ENCODE measurements around the gene MAD1L1.

MAD1L1 gene

GRCh38 chr7:2051707-2052656 lies 180.8 kb downstream of the MAD1L1 start:
- H4K20me1 ChIP-seq (ENCODE audit: insufficient read depth, low read length): peaks cover 20% of the 10 kb centered on the region
- H3K27me3 ChIP-seq (ENCODE audit: insufficient read depth, low read length, poor library complexity): no peaks in the 10 kb centered on the region
- H3K4me3 ChIP-seq (ENCODE audit: low read depth in 1 of 2, low read length in 2 of 2): no peak overlapping the region
- no peak overlapping the region for H2AFZ ChIP-seq (ENCODE audit: low read depth, low read length)
- H3K9ac ChIP-seq (ENCODE audit: low read depth, low read length): no peak overlapping the region
- H3K36me3 ChIP-seq (ENCODE audit: insufficient read depth, low read length): peaks cover 30% of the 10 kb centered on the region
- H3K27ac ChIP-seq (ENCODE audit: low read length): no peak overlapping the region
- no peak for TF ChIP-seq EZH2 (IDR thresholded peaks at IDR 0.05; ENCODE audit: borderline replicate concordance, low read depth, low read length, severe bottlenecking)
- TF ChIP-seq, protein P1, sequence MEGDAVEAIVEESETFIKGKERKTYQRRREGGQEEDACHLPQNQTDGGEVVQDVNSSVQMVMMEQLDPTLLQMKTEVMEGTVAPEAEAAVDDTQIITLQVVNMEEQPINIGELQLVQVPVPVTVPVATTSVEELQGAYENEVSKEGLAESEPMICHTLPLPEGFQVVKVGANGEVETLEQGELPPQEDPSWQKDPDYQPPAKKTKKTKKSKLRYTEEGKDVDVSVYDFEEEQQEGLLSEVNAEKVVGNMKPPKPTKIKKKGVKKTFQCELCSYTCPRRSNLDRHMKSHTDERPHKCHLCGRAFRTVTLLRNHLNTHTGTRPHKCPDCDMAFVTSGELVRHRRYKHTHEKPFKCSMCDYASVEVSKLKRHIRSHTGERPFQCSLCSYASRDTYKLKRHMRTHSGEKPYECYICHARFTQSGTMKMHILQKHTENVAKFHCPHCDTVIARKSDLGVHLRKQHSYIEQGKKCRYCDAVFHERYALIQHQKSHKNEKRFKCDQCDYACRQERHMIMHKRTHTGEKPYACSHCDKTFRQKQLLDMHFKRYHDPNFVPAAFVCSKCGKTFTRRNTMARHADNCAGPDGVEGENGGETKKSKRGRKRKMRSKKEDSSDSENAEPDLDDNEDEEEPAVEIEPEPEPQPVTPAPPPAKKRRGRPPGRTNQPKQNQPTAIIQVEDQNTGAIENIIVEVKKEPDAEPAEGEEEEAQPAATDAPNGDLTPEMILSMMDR (IDR thresholded peaks at IDR 0.05; ENCODE audit: borderline replicate concordance, extremely low read depth, low read length, poor library complexity, severe bottlenecking): no peak
- H3K9me3 ChIP-seq (ENCODE audit: insufficient read depth, low read length, severe bottlenecking): no peaks in the 10 kb centered on the region
- H3K79me2 ChIP-seq (ENCODE audit: insufficient read depth, low read length): peaks cover 7% of the 10 kb centered on the region; the same call in 1 of the 2 replicates
- DNase-seq (no peak), ATAC-seq (ENCODE audit: insufficient read depth, low read depth) (no peak)
- H3K4me2 ChIP-seq (ENCODE audit: insufficient read depth, low read length): no peak overlapping the region
- H3K4me1 ChIP-seq (ENCODE audit: insufficient read depth, low read length): no peaks in the 10 kb centered on the region

DNA sequence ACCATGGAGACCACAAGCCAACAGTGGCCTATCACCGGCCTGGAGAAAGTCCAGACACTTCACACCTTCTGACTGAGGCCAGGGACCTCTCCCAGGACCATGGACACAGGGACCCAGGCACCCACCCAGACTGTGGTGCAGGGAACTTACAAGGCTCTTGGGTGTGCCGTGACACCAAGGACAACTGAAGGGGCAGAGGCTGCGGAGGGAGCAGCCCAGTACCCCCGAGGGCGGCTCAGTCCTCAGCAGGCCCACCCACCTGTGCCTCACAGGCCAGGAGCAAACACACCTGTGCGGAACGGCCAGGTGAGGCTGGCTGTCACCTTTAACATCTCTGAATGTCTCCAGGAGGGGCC lies 182.3 kb downstream of the MAD1L1 start:
- no peak overlapping the region for H2AFZ ChIP-seq (ENCODE audit: low read depth, low read length)
- peaks cover 30% of the 10 kb centered on the region for H3K36me3 ChIP-seq (ENCODE audit: insufficient read depth, low read length)
- H3K79me2 ChIP-seq (ENCODE audit: insufficient read depth, low read length): peaks cover 7% of the 10 kb centered on the region; the same call in 1 of the 2 replicates
- no peak overlapping the region for H3K27ac ChIP-seq (ENCODE audit: low read length)
- no peaks in the 10 kb centered on the region for H3K4me1 ChIP-seq (ENCODE audit: insufficient read depth, low read length)
- no peak for DNase-seq
- H3K9me3 ChIP-seq (ENCODE audit: insufficient read depth, low read length, severe bottlenecking): no peaks in the 10 kb centered on the region
- no peak overlapping the region for H3K4me3 ChIP-seq (ENCODE audit: low read depth in 1 of 2, low read length in 2 of 2)
- TF ChIP-seq, protein P1 (IDR thresholded peaks at IDR 0.05; ENCODE audit: borderline replicate concordance, extremely low read depth, low read length, poor library complexity, severe bottlenecking): no peak
- no peak for TF ChIP-seq EZH2 (IDR thresholded peaks at IDR 0.05; ENCODE audit: borderline replicate concordance, low read depth, low read length, severe bottlenecking)
- ATAC-seq (ENCODE audit: insufficient read depth, low read depth): no peak
- peaks cover 24% of the 10 kb centered on the region for H4K20me1 ChIP-seq (ENCODE audit: insufficient read depth, low read length)
- H3K4me2 ChIP-seq (ENCODE audit: insufficient read depth, low read length): no peak overlapping the region
- H3K27me3 ChIP-seq (ENCODE audit: insufficient read depth, low read length, poor library complexity): no peaks in the 10 kb centered on the region
- no peak overlapping the region for H3K9ac ChIP-seq (ENCODE audit: low read depth, low read length)

DNA sequence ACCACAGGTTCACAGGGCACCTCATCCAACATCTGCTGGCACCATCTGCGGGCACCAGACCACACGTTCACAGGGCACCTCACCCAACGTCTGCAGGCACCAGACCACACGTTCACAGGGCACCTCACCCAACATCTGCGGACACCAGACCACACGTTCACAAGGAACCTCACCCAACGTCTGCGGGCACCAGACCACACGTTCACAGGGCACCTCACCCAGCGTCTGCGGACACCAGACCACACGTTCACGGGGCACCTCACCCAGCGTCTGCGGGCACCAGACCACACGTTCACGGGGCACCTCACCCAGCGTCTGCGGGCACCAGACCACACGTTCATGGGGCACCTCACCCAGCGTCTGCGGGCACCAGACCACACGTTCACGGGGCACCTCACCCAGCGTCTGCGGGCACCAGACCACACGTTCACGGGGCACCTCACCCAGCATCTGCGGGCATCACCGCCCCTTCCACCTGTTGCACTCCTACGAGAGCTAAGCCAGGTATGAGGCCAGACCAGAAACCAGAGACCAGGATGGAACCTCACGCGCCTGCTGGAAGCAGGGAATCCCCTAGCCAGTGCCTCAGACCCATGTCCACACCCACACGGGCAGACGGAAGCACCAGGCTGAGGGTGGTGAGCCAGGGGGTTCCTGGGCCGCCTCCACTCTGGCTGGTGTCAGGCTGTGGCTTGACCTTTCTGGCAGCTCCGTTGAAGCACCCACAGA lies 182.8 kb downstream of the MAD1L1 start:
- Histone ChIP-seq H3K4me3 (ENCODE audit: low read depth in 1 of 2, low read length in 2 of 2) (no peak overlapping the region), H4K20me1 (ENCODE audit: insufficient read depth, low read length) (peaks cover 24% of the 10 kb centered on the region), H2AFZ (ENCODE audit: low read depth, low read length) (no peak overlapping the region), H3K4me2 (ENCODE audit: insufficient read depth, low read length) (no peak overlapping the region), H3K27ac (ENCODE audit: low read length) (peak overlapping the region; percentile 36; the same call in 1 of the 2 replicates), H3K9ac (ENCODE audit: low read depth, low read length) (no peak overlapping the region), H3K36me3 (ENCODE audit: insufficient read depth, low read length) (peaks cover 26% of the 10 kb centered on the region), H3K27me3 (ENCODE audit: insufficient read depth, low read length, poor library complexity) (no peaks in the 10 kb centered on the region), H3K79me2 (ENCODE audit: insufficient read depth, low read length) (peaks cover 7% of the 10 kb centered on the region; the same call in 1 of the 2 replicates), H3K9me3 (ENCODE audit: insufficient read depth, low read length, severe bottlenecking) (no peaks in the 10 kb centered on the region), H3K4me1 (ENCODE audit: insufficient read depth, low read length) (no peaks in the 10 kb centered on the region)
- ATAC-seq (ENCODE audit: insufficient read depth, low read depth) (no peak), DNase-seq (no peak)
- no peak for TF ChIP-seq EZH2 (IDR thresholded peaks at IDR 0.05; ENCODE audit: borderline replicate concordance, low read depth, low read length, severe bottlenecking)
- TF ChIP-seq, protein P1 (IDR thresholded peaks at IDR 0.05; ENCODE audit: borderline replicate concordance, extremely low read depth, low read length, poor library complexity, severe bottlenecking): no peak

Measured in DND-41 (cell line).